ENCODE measurements around the gene CORIN. TPM values are rescaled to one million over a fixed set of nuclear protein-coding genes. Genes with fewer than 3 reads are reported as not detected.

The CORIN gene
- polyA plus RNA-seq, 3 donors = 4.8 to 5.6 (median 5.5) TPM

GRCh38 chr4:47646372-47646771 lies 191.5 kb downstream of the CORIN start:
- no peak for DNase-seq

GRCh38 chr4:47643845-47644244 lies 194.0 kb downstream of the CORIN start:
- no peak for DNase-seq

GRCh38 chr4:47642985-47643760 lies 194.7 kb downstream of the CORIN start:
- no peak for DNase-seq

- no peak for DNase-seq
Observed at GRCh38 chr4:47642191-47642830, 195.6 kb downstream of the CORIN start.

- DNase-seq = no peak
Observed at GRCh38 chr4:47641755-47642154, 196.1 kb downstream of the CORIN start.

GRCh38 chr4:47640911-47641310 lies 197.0 kb downstream of the CORIN start:
- DNase-seq = no peak

- no peak for DNase-seq
Observed at GRCh38 chr4:47639531-47639930, 198.3 kb downstream of the CORIN start.

GRCh38 chr4:47631161-47631560 lies 206.7 kb downstream of the CORIN start:
- DNase-seq = no peak

GRCh38 chr4:47624031-47624441 lies 213.8 kb downstream of the CORIN start:
- no peak for DNase-seq

- DNase-seq = no peak
Observed at GRCh38 chr4:47621181-47621580, 216.7 kb downstream of the CORIN start.

- DNase-seq = peak; percentile 22
Observed at GRCh38 chr4:47619691-47620090, 218.2 kb downstream of the CORIN start.

GRCh38 chr4:47617607-47618006 lies 220.3 kb downstream of the CORIN start:
- no peak for DNase-seq

- DNase-seq = no peak
Observed at GRCh38 chr4:47615385-47615784, 222.5 kb downstream of the CORIN start.

GRCh38 chr4:47612116-47613023 lies 225.5 kb downstream of the CORIN start:
- DNase-seq = no peak

GRCh38 chr4:47606482-47606881 lies 231.4 kb downstream of the CORIN start:
- DNase-seq = no peak

GRCh38 chr4:47598896-47599295 lies 239.0 kb downstream of the CORIN start:
- no peak for DNase-seq

- no peak for DNase-seq
Observed at GRCh38 chr4:47598320-47598719, 239.5 kb downstream of the CORIN start.

GRCh38 chr4:47597696-47598095 lies 240.2 kb downstream of the CORIN start:
- DNase-seq = no peak

- DNase-seq = no peak
Observed at GRCh38 chr4:47590325-47590724, 247.5 kb downstream of the CORIN start.

- DNase-seq = no peak
Observed at GRCh38 chr4:47579235-47579634, 258.6 kb downstream of the CORIN start.

GRCh38 chr4:47577779-47578553 lies 259.9 kb downstream of the CORIN start:
- DNase-seq = peak; percentile 70

GRCh38 chr4:47572981-47573380 lies 264.9 kb downstream of the CORIN start:
- DNase-seq = no peak

Measured in renal pelvis (tissue), 4 donors.